ENCODE data around the gene ZNF611. TPM values are rescaled to one million over a fixed set of nuclear protein-coding genes. Genes with fewer than 3 reads are reported as not detected.
"Not testable (repeated sequence)": the region's sequence is repeated elsewhere in the genome, so short reads cannot be mapped to it uniquely, and the experiment has no call there.

ZNF611 gene
- total RNA-seq, 2 experiments from 2014 or later, result 14.6 to 15.5 TPM

DNA sequence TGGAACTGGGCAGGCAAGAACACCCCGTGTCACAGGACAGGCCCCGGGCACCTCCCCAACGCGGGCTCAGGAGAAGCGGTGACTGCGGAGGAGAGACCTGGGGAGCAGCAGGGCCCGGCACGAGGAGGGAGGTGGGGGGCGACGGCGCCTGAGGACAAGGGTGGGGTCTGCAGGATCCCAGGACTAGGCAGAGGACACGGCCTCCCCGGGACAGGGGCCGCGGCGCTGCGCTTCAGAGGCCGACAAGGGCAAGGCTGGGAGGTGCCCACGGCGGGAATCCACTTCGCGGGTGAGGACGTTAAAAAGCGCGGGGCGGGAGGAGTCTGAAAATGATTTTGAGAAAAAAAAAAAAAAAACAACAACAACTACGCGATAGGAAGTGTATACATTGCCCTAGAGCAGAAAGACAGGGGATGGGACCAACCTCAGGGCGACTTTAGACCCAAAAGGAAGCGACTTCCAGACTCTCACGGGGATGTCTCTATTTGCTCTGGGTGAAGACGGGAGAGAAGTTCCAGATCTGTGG is 44.9 kb downstream of the ZNF611 start:
- POLR2A ChIA-PET, result no interaction called here
- Mint-ChIP-seq H3K36me3 (ENCODE audit: low read depth) (peaks cover 23% of the 10 kb centered on the region), H3K4me3 (peak overlapping the region; percentile 90), H3K27me3 (no peaks in the 10 kb centered on the region), H3K9me3 (no peaks in the 10 kb centered on the region), H3K27ac (peak overlapping the region; percentile 89), H3K4me1 (ENCODE audit: low read depth) (peaks cover 34% of the 10 kb centered on the region)
- ATAC-seq (ENCODE audit: poor library complexity) (peak; percentile 54), DNase-seq (peak in 9 of 14 experiments; percentile 5 to 57 (median 18))
- intact Hi-C loops (cut with DNase I, micrococcal nuclease), result loop anchor here in 1 of 2 experiments (2.0 to 5.0 kb wide), 4 partner anchors 45 to 393 kb away; partner anchors contain the start of genes ZNF480, ZNF611, ZNF808 and ZNF83
- Histone ChIP-seq H3K36me3 (ENCODE audit: insufficient read depth, low read length) (no peaks in the 10 kb centered on the region), H3K27me3 (ENCODE audit: control insufficient read depth in 1 of 2, insufficient read depth in 2 of 2, low read length in 2 of 2) (no peaks in the 10 kb centered on the region), H3K4me1 (ENCODE audit: insufficient read depth, low read length) (peaks cover 21% of the 10 kb centered on the region), H3K4me3 (ENCODE audit: low read length) (peak overlapping the region; percentile 82), H3K27ac (ENCODE audit: low read depth in 1 of 2, low read length in 2 of 2) (peak overlapping the region; percentile 58 to 71), H3K9me3 (ENCODE audit: control insufficient read depth in 1 of 2, insufficient read depth in 1 of 2, low read length in 2 of 2) (no peaks in the 10 kb centered on the region)
- TF ChIP-seq, protein P1, sequence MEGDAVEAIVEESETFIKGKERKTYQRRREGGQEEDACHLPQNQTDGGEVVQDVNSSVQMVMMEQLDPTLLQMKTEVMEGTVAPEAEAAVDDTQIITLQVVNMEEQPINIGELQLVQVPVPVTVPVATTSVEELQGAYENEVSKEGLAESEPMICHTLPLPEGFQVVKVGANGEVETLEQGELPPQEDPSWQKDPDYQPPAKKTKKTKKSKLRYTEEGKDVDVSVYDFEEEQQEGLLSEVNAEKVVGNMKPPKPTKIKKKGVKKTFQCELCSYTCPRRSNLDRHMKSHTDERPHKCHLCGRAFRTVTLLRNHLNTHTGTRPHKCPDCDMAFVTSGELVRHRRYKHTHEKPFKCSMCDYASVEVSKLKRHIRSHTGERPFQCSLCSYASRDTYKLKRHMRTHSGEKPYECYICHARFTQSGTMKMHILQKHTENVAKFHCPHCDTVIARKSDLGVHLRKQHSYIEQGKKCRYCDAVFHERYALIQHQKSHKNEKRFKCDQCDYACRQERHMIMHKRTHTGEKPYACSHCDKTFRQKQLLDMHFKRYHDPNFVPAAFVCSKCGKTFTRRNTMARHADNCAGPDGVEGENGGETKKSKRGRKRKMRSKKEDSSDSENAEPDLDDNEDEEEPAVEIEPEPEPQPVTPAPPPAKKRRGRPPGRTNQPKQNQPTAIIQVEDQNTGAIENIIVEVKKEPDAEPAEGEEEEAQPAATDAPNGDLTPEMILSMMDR (IDR thresholded peaks at IDR 0.05), result no peak
- CTCF ChIA-PET, result no interaction called here

DNA sequence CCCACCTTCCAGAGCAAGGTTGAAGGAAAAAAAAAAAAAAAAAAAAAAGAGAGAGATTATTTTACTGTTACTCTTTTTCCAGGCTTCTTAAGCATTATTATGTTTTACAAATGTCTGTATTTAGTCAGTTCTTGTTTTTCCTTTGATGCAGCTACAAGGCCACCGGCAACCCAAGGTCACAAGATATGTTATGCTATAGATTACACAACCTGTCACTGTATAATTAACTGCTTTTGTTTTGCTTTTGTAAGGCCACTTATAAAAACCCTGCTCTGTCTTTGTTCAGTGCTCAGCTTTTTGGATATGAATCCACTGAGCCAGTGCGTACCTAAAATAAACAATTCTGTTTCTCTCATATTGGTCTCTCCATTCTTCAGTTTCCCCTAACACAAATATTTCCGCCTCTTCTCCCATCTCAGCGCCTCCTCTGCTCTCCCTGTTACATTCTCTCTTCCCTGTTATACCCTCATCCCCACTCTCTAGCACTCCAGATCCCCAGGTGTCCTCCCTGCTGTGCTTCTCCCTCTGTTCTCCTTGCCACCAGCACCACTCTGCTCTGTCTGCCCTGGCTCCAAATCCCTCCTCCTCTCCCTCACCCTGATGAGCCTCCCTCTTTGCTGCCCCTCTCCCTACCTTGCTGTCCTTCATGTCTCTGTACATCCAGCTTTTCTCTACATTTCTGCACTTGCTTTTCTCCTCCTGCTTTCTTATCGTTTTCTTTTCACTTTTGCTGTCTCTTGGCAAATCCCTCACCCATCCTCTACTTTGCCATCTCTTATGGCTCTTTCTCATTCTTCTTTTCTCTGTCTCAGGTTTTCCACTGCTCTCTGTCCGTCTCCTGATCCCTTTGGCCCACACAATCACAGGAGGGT is 45.7 kb downstream of the ZNF611 start:
- Histone ChIP-seq H3K4me3 (ENCODE audit: low read length) (peak overlapping the region; percentile 82), H3K27ac (ENCODE audit: low read depth in 1 of 2, low read length in 2 of 2) (peak overlapping the region; percentile 58 to 71), H3K4me1 (ENCODE audit: insufficient read depth, low read length) (peaks cover 21% of the 10 kb centered on the region)
- intact Hi-C loops (cut with DNase I, micrococcal nuclease); DNase-seq; H3K27me3 ChIP-seq (ENCODE audit: control insufficient read depth in 1 of 2, insufficient read depth in 2 of 2, low read length in 2 of 2); CTCF ChIA-PET; H3K9me3 Mint-ChIP-seq; ATAC-seq (ENCODE audit: poor library complexity); POLR2A ChIA-PET; H3K9me3 ChIP-seq (ENCODE audit: control insufficient read depth in 1 of 2, insufficient read depth in 1 of 2, low read length in 2 of 2); H3K27me3 Mint-ChIP-seq; H3K36me3 ChIP-seq (ENCODE audit: insufficient read depth, low read length): not testable (repeated sequence)
- Mint-ChIP-seq H3K36me3 (ENCODE audit: low read depth) (peaks cover 30% of the 10 kb centered on the region), H3K27ac (peak overlapping the region; percentile 89), H3K4me3 (peak overlapping the region; percentile 90), H3K4me1 (ENCODE audit: low read depth) (peaks cover 34% of the 10 kb centered on the region)

DNA sequence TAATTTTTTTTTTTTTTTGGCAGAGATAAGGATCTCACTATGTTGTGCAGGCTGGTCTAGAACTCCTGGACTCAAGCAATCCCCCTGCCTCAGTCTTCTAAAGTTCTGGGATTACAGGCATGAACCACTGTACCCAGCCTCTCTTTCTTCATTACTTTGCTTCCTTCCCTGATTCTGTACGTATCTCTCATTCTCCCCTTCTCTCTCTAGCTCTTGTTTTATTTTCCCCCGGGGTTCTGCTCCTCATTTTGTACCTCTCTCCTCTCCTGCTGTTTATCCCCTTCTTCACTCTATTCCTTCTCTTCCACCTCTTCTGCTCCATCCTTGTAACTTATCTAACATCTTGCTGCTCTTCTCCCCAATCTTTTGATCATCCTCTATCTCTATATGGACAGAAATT is 46.5 kb downstream of the ZNF611 start:
- POLR2A ChIA-PET, result no interaction called here
- Mint-ChIP-seq H3K9me3 (no peaks in the 10 kb centered on the region), H3K27me3 (no peaks in the 10 kb centered on the region), H3K36me3 (ENCODE audit: low read depth) (peaks cover 34% of the 10 kb centered on the region), H3K27ac (no peak overlapping the region), H3K4me3 (peak overlapping the region; percentile 90), H3K4me1 (ENCODE audit: low read depth) (peaks cover 34% of the 10 kb centered on the region)
- DNase-seq (no peak), ATAC-seq (ENCODE audit: poor library complexity) (no peak)
- TF ChIP-seq, protein P1 (IDR thresholded peaks at IDR 0.05), result no peak
- CTCF ChIA-PET, result no interaction called here
- intact Hi-C loops (cut with DNase I, micrococcal nuclease), result no loop called here
- Histone ChIP-seq H3K9me3 (ENCODE audit: control insufficient read depth in 1 of 2, insufficient read depth in 1 of 2, low read length in 2 of 2) (no peaks in the 10 kb centered on the region), H3K36me3 (ENCODE audit: insufficient read depth, low read length) (peaks cover 3% of the 10 kb centered on the region), H3K4me1 (ENCODE audit: insufficient read depth, low read length) (peaks cover 21% of the 10 kb centered on the region), H3K27ac (ENCODE audit: low read depth in 1 of 2, low read length in 2 of 2) (no peak overlapping the region), H3K4me3 (ENCODE audit: low read length) (no peak overlapping the region), H3K27me3 (ENCODE audit: control insufficient read depth in 1 of 2, insufficient read depth in 2 of 2, low read length in 2 of 2) (no peaks in the 10 kb centered on the region)

All from CD4-positive, alpha-beta T cell (primary cell).